ENCODE measurements around the gene RPTOR. TPM values are rescaled to one million over a fixed set of nuclear protein-coding genes. Genes with fewer than 3 reads are reported as not detected.
A peak's percentile ranks its signal among the peaks of the same experiment; 100 is the strongest.

Gene RPTOR
- polyA plus RNA-seq, 2 donors: 7.1 to 10.5 TPM

- peaks cover 6 to 14% of the 10 kb centered on the region in 2 donors for H3K4me1 ChIP-seq (ENCODE audit: control insufficient read depth in 2 of 2, insufficient read depth in 2 of 2, low read length in 1 of 2)
- no peaks in the 10 kb centered on the region for H3K27me3 ChIP-seq (ENCODE audit: control insufficient read depth in 1 of 2, insufficient read depth in 2 of 2, low read length in 2 of 2)
- WGBS, 2 donors: 32 to 39% methylated on average over 22 to 23 of the region's 23 CpGs
- peak overlapping the region; percentile 79 to 89 for H3K27ac ChIP-seq (ENCODE audit: low read depth in 2 of 2, low read length in 1 of 2)
- H3K4me3 ChIP-seq (ENCODE audit: low read depth in 1 of 2, low read length in 2 of 2): no peak overlapping the region
- H3K36me3 ChIP-seq (ENCODE audit: control insufficient read depth in 2 of 2, insufficient read depth in 2 of 2, low read length in 1 of 2): peaks cover 0 to 19% of the 10 kb centered on the region in 2 donors
- no peaks in the 10 kb centered on the region for H3K9me3 ChIP-seq (ENCODE audit: control insufficient read depth in 2 of 2, insufficient read depth in 1 of 2, low read depth in 1 of 2, low read length in 1 of 2)
These were observed 414.8 kb downstream of the RPTOR start for GRCh38 chr17:80959330-80960036.

- Histone ChIP-seq H3K4me1 (ENCODE audit: control insufficient read depth in 2 of 2, insufficient read depth in 2 of 2, low read length in 1 of 2) (peaks cover 6 to 14% of the 10 kb centered on the region in 2 donors), H3K27me3 (ENCODE audit: control insufficient read depth in 1 of 2, insufficient read depth in 2 of 2, low read length in 2 of 2) (no peaks in the 10 kb centered on the region), H3K36me3 (ENCODE audit: control insufficient read depth in 2 of 2, insufficient read depth in 2 of 2, low read length in 1 of 2) (peaks cover 3 to 26% of the 10 kb centered on the region in 2 donors), H3K27ac (ENCODE audit: low read depth in 2 of 2, low read length in 1 of 2) (peak overlapping the region; percentile 76 to 89), H3K4me3 (ENCODE audit: low read depth in 1 of 2, low read length in 2 of 2) (no peak overlapping the region), H3K9me3 (ENCODE audit: control insufficient read depth in 2 of 2, insufficient read depth in 1 of 2, low read depth in 1 of 2, low read length in 1 of 2) (no peaks in the 10 kb centered on the region)
- WGBS, 2 donors: 68 to 76% methylated on average over 24 of the region's 24 CpGs
These were observed 415.6 kb downstream of the RPTOR start for GRCh38 chr17:80960037-80960796.

GRCh38 chr17:80960797-80961452 is 416.3 kb downstream of the RPTOR start:
- WGBS, 2 donors: 92 to 95% methylated on average over 30 to 31 of the region's 31 CpGs
- Histone ChIP-seq H3K27ac (ENCODE audit: low read depth in 2 of 2, low read length in 1 of 2) (peak overlapping the region; percentile 42 to 89), H3K36me3 (ENCODE audit: control insufficient read depth in 2 of 2, insufficient read depth in 2 of 2, low read length in 1 of 2) (peaks cover 3 to 27% of the 10 kb centered on the region in 2 donors)

GRCh38 chr17:80961541-80962330 is 417.1 kb downstream of the RPTOR start:
- H3K36me3 ChIP-seq (ENCODE audit: control insufficient read depth in 2 of 2, insufficient read depth in 2 of 2, low read length in 1 of 2): peaks cover 3 to 29% of the 10 kb centered on the region in 2 donors
- H3K9me3 ChIP-seq (ENCODE audit: control insufficient read depth in 2 of 2, insufficient read depth in 1 of 2, low read depth in 1 of 2, low read length in 1 of 2): no peaks in the 10 kb centered on the region
- no peak overlapping the region for H3K4me3 ChIP-seq (ENCODE audit: low read depth in 1 of 2, low read length in 2 of 2)
- WGBS, 2 donors: 81 to 87% methylated on average over 21 of the region's 21 CpGs
- H3K4me1 ChIP-seq (ENCODE audit: control insufficient read depth in 2 of 2, insufficient read depth in 2 of 2, low read length in 1 of 2): peaks cover 6 to 14% of the 10 kb centered on the region in 2 donors
- H3K27ac ChIP-seq (ENCODE audit: low read depth in 2 of 2, low read length in 1 of 2): peak overlapping the region in 1 of 2 donors; percentile 89
- no peaks in the 10 kb centered on the region for H3K27me3 ChIP-seq (ENCODE audit: control insufficient read depth in 1 of 2, insufficient read depth in 2 of 2, low read length in 2 of 2)

More at GRCh38 chr17:80960797-80961452, 416.3 kb downstream of the RPTOR start:
- no peaks in the 10 kb centered on the region for H3K9me3 ChIP-seq (ENCODE audit: control insufficient read depth in 2 of 2, insufficient read depth in 1 of 2, low read depth in 1 of 2, low read length in 1 of 2)
- H3K27me3 ChIP-seq (ENCODE audit: control insufficient read depth in 1 of 2, insufficient read depth in 2 of 2, low read length in 2 of 2): no peaks in the 10 kb centered on the region
- H3K4me1 ChIP-seq (ENCODE audit: control insufficient read depth in 2 of 2, insufficient read depth in 2 of 2, low read length in 1 of 2): peaks cover 6 to 14% of the 10 kb centered on the region in 2 donors
- H3K4me3 ChIP-seq (ENCODE audit: low read depth in 1 of 2, low read length in 2 of 2): no peak overlapping the region

- Histone ChIP-seq H3K9me3 (ENCODE audit: control insufficient read depth in 2 of 2, insufficient read depth in 1 of 2, low read depth in 1 of 2, low read length in 1 of 2) (no peaks in the 10 kb centered on the region), H3K27me3 (ENCODE audit: control insufficient read depth in 1 of 2, insufficient read depth in 2 of 2, low read length in 2 of 2) (no peaks in the 10 kb centered on the region), H3K27ac (ENCODE audit: low read depth in 2 of 2, low read length in 1 of 2) (peak overlapping the region in 1 of 2 donors; percentile 41), H3K4me3 (ENCODE audit: low read depth in 1 of 2, low read length in 2 of 2) (no peak overlapping the region), H3K36me3 (ENCODE audit: control insufficient read depth in 2 of 2, insufficient read depth in 2 of 2, low read length in 1 of 2) (peaks cover 3 to 28% of the 10 kb centered on the region in 2 donors), H3K4me1 (ENCODE audit: control insufficient read depth in 2 of 2, insufficient read depth in 2 of 2, low read length in 1 of 2) (peaks cover 6 to 14% of the 10 kb centered on the region in 2 donors)
- 87 to 92% methylated on average over 39 to 41 of the region's 41 CpGs for WGBS, 2 donors
These were observed 418.0 kb downstream of the RPTOR start for GRCh38 chr17:80962356-80963329.

- Histone ChIP-seq H3K4me3 (ENCODE audit: low read depth in 1 of 2, low read length in 2 of 2) (no peak overlapping the region), H3K9me3 (ENCODE audit: control insufficient read depth in 2 of 2, insufficient read depth in 1 of 2, low read depth in 1 of 2, low read length in 1 of 2) (no peaks in the 10 kb centered on the region), H3K36me3 (ENCODE audit: control insufficient read depth in 2 of 2, insufficient read depth in 2 of 2, low read length in 1 of 2) (peaks cover 3 to 27% of the 10 kb centered on the region in 2 donors), H3K27ac (ENCODE audit: low read depth in 2 of 2, low read length in 1 of 2) (no peak overlapping the region), H3K27me3 (ENCODE audit: control insufficient read depth in 1 of 2, insufficient read depth in 2 of 2, low read length in 2 of 2) (peaks cover 0 to 2% of the 10 kb centered on the region in 2 donors), H3K4me1 (ENCODE audit: control insufficient read depth in 2 of 2, insufficient read depth in 2 of 2, low read length in 1 of 2) (peaks cover 6 to 16% of the 10 kb centered on the region in 2 donors)
- 92 to 93% methylated on average over 49 of the region's 49 CpGs for WGBS, 2 donors
These were observed 419.3 kb downstream of the RPTOR start for GRCh38 chr17:80963812-80964543.

GRCh38 chr17:80964544-80964856 is 419.9 kb downstream of the RPTOR start:
- no peak overlapping the region for H3K4me3 ChIP-seq (ENCODE audit: low read depth in 1 of 2, low read length in 2 of 2)
- peaks cover 3 to 27% of the 10 kb centered on the region in 2 donors for H3K36me3 ChIP-seq (ENCODE audit: control insufficient read depth in 2 of 2, insufficient read depth in 2 of 2, low read length in 1 of 2)
- H3K9me3 ChIP-seq (ENCODE audit: control insufficient read depth in 2 of 2, insufficient read depth in 1 of 2, low read depth in 1 of 2, low read length in 1 of 2): no peaks in the 10 kb centered on the region
- WGBS, 2 donors: 87 to 94% methylated on average over 14 of the region's 14 CpGs
- no peak overlapping the region for H3K27ac ChIP-seq (ENCODE audit: low read depth in 2 of 2, low read length in 1 of 2)
- peaks cover 0 to 2% of the 10 kb centered on the region in 2 donors for H3K27me3 ChIP-seq (ENCODE audit: control insufficient read depth in 1 of 2, insufficient read depth in 2 of 2, low read length in 2 of 2)
- H3K4me1 ChIP-seq (ENCODE audit: control insufficient read depth in 2 of 2, insufficient read depth in 2 of 2, low read length in 1 of 2): peaks cover 6 to 14% of the 10 kb centered on the region in 2 donors
